HG02884 (cell line): ENCODE measurements around the gene DVL1.
"Not testable (repeated sequence)": the region's sequence is repeated elsewhere in the genome, so short reads cannot be mapped to it uniquely, and the experiment has no call there.

Source experiments
- ATAC-seq: cut with Tn5 transposase; IDR thresholded peaks from one replicate; pipeline ENCODE4 v1.9.1; 2021; ENCODE audit warnings: mild to moderate bottlenecking, moderate library complexity; ENCODE audit not compliant: unreplicated experiment

The DVL1 gene

GRCh38 chr1:1373815-1374588 lies 24.8 kb upstream of the DVL1 start:
- ATAC-seq: no peak

- ATAC-seq: no peak
These were observed 24.0 kb upstream of the DVL1 start for GRCh38 chr1:1373051-1373814.

DNA sequence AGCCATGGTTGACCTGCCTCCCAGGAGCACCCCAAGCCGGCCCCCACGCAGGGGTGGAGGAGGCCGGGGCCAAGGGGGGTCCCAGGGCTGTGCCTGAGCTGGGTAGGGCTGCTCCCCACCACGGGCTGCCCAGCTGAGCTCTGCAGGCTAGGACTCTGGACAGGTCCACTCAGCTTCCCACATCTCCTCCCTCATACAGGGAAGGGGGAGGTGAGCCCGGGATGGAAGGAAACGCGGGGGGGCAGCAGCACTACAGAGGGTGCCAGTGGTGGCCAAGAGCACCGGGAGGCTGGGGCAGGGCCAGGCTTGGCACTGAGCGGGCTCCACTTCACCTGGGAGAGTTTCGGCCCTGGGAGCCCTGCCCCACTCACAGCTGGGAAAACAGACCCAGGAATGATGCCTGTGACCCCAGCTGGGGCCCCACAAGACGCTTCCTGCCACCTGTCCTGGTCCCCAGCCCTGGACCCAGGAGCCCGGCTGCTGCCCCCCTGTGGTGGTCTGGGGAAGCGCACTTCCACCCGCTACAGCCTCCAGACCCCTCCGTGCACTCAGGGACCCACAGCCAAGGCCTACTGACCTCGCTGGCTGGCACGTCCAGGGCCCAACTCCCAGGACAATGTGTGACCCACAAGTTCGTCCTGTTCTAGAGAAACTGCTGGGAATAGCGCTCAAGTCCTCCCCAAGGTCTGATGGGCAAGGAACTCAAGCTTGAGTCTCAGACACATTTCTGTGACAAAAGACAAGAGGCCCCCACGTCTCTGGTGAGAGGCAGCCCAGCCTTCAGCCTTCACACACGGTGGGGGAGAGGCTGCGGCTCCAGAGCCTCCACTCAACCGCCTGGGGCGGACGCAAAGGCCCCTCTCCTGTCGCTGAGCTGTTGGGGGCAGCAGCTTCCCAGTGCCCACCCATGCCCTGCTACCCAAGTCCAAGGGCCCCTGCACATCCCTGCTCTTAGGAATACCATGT lies 22.8 kb upstream of the DVL1 start:
- ATAC-seq: no peak

- no peak for ATAC-seq
These were observed 22.1 kb upstream of the DVL1 start for GRCh38 chr1:1371364-1371745.

DNA sequence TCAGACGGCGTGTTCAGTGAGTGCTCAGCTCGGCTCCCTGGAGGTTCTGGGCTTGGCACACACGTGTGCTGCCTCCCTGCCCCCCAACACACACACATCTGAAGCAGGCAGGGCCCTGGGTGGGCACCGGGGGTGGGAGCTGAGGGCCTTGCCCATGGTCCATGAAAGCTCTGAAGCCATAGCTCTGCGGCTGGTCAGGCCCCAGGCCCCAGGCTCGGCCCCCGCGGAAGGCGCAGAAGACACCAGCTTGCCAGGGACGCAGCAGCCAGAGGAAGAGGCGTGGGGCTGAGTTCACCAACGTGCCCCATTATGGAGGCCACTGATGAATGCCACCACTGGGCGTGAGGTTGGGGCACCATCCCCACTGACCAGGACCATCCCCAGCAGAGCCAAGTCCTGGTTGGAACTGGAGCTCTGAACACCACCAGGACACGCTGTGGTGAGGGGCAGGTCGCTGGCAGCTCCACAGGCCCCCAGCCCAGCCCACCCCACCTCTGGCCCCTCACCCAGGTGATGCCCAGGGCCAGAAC lies 21.6 kb upstream of the DVL1 start:
- no peak for ATAC-seq

DNA sequence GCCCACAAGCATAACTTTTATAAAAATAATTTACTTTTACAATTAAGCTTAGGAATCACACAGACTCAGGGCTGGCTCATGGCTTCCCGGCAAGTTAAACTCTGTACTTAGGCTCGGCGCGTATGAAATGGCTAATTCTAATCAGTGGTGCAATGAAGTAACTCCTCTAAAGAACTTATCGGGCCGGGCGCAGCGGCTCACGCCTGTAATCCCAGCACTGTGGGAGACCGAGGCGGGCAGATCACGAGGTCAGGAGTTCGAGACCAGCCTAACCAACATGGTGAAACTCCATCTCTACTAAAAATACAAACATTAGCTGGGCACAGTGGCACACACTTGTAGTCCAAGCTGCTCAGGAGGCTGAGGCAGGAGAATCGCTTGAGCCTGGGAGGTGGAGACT lies 20.9 kb upstream of the DVL1 start:
- not testable (repeated sequence) for ATAC-seq

- ATAC-seq: no peak
These were observed 18.1 kb upstream of the DVL1 start for GRCh38 chr1:1367315-1367714.

DNA sequence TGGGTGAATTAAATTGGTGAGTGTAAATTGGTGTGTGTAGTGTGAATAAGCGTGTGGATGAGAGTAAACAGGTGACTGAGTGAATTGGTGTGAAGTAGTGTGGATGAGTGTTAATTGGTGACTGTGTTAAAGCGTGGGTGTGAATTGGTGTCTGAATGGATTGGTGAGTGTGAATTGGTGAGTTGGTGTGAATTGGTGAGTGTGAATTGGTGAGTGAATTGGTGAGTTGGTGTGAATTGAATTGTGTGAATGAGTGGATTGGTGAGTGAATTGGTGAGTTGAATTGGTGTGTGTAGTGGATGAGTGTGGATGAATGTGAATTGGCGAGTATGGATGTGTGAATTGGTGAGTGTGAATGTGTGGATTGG lies 17.5 kb upstream of the DVL1 start:
- no peak for ATAC-seq

DNA sequence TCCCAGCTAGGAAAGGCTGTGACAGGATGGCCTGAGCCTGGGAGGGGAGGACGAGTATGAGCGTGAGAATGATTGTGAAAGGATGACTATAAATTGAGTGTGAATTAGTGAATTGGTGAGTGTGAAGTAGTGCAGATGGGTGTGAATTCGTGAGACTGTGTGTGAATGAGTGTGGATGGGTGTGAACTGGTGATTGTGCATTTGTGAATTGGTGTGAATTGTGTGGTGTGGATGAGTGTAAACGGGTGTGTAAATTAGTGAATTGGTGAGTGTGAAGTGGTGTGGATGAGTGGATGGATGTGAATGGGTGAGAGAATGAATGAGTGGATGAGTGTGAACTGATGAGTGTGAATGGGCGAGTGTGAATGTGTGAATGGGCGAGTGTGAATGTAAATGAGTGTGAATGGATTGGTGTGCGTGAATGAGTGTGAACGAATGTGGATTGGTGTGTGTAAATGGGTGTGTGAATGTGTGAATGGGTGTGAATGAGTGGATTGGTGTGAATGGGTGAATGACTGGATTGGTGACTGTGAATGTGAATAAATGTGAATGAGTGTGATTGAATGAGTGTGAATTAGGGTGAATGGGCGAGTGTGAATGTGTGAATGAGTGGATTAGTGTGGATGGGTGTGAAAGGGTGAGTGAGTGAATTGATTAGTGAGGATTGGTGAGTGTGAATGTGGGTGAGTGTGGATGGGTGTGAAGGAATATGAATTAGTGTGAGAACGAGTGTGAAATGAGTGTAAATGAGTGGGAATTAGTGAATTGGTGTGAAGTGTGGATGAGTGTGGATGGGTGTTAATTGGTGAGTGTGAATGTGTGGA lies 16.9 kb upstream of the DVL1 start:
- no peak for ATAC-seq

DNA sequence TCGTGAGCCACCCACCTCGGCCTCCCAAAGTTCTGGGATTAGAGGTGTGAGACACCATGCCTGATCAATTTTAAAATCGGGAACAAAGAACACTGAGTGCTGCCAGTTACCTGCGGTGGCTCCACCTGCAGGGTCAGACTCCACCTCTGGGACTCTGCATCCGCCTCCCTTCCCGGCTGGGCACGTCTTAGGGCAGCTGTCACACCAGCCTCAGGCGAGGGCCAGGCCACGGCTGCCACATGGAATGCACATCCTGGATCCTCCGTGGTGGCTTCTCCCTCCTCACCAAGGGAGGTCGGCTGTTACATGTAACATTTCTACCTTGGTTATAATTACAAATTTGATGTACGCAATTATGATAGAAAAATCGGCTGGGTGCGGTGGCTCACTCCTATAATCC lies 15.0 kb upstream of the DVL1 start:
- no peak for ATAC-seq

- no peak for ATAC-seq
These were observed 12.8 kb upstream of the DVL1 start for GRCh38 chr1:1361982-1362423.

DNA sequence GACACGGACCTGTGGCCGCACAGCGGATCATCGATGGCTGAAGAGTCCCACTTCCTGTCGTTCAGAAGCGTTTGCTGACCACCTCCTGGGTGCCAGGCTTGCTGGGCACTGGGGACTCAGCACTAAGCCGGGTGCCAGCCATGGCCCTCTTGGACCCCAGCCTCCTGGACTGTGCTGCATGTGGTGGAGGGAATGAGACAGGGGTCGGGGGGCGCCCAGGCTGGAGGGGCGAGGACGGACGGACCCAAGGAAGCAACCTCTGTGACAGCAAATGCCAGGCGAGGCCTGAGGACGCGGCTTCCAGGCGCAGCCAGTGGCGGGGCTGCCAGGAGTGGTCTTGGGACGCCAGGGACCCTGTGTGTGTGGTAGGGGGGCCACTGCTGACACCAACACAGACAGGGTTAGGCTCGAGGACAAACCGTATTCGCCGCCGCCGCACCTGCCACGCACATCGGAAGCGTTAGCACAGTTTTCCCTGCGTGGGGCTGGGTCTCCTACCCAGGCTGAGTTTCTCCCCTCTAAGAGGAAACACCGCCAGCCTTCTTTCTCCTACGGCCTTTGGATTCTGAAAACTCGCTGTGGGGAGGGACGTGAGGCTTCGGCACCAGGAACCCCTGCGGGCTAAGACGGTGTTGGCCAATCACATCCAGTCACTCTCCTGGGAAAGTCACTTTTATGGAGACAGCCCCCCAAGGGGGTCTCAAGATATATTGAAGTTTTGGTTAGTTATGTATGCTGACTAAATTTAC lies 12.2 kb upstream of the DVL1 start:
- no peak for ATAC-seq

DNA sequence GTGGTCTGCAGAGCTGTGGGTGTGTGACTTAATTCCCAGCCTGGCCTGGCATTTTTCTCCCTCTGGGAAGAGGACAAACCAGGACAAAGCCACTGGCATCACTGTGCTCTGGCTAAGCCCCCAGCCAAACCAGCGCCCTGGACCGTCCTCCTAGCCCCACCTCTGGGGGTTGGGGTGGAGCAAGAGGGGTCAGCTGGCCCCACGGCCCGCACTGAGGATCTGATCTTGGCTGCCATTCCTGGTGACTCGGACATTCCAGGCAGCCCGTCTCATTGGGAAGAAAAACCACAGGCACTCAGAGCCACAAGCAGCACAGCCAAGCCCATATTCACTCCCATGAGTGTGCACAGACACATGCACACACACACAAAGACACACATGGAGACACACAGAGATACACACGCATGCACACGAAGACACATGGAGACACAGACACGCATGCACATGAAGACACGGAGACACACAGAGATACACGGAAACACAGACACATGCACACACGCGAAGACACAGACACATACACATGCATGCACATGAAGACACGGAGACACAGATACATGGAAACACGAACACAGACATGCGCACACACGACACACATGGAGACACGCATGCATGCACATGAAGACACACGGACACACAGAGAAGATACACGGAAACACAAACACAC lies 11.4 kb upstream of the DVL1 start:
- ATAC-seq: no peak

GRCh38 chr1:1359664-1360468 lies 10.6 kb upstream of the DVL1 start:
- ATAC-seq: no peak

DNA sequence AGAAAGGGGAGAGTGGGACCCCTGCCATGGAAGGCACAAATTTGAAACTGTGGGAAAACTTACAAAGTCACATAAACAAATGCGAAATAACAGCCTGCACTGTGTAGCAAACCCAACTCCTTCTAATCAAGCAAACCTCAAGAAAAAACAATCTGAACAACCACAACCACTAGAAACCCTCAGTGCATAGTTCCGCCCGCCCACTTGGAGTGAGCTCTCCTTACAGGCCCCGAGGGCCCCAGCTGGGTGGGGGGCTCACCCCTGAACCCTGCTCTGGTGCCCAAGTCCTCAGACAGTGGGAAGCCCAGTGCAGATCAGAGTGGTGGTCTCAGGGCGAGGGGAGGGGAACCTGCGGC lies 10.1 kb upstream of the DVL1 start:
- no peak for ATAC-seq

DNA sequence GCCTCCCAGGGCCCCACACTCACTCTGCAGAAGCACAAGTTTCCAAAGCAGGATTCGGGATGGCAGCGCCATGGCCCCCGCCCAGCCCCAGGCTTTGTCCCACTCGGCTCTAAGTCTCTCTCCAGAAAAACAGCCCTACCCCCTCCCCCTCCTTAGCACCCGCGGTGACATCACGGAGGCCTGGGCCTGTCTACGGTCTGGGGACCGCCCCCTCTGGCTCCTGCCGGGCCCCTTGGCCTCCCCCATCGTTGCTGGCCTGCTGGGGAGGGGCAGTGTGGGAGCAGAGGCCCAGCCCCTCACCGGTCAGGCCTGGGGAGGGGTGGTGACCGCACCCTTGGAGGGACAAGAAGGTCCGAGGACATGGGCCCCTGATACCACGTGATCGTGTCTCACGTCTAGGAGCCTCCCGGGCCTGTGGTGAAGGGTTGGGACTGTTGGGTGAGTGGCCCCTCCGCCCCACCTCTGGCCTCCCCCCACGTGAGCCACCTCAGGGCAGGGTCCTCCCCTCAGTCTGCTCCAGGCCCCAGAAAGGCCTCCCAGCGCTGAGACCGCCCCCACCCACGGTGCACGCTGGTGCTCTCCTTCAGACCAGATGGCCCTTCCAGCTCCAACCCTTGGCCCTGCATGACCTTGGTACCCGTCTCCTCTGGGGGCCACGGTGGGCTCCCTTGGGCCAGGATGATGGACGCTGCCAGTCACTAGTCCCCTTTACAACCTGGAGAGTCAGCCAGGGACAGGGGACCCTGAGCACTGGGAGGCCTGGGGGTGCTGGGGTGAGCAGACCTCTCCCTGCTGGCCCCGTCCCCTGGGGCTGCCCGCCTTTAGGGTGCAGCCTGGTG lies 9.4 kb upstream of the DVL1 start, which contains the start of gene MXRA8:
Gene MXRA8 (minus strand): TSS at position 123 of the 839 bp plus-strand sequence. CDS start 51 bp downstream, at position 72.
- no peak for ATAC-seq

DNA sequence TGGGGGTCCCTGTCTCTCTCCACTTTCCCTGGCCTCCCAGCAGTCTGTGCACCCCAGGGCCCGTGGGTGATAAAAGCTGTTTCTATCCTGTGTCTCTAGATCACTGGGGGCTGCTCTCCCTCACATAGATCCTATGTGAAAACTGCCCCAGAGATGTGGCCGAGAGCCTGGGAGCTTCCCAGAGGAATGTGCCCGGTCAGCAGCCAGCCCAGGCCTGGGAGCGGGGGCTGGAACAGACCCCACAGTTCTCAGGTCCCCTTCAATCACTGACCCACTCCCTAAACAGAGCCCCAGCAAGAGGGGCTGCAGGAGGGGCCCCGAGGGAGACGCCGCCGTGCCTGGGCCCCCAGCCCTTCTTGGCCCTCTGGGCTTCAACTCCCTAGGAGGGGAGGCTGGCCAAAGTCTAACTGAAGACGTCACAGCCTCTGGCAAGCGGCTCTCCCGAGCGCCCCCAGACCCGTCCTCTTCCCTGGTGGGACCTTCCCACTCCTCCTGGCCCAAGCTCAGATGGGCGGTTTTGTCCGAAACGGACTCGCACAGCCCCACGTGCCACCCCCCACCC lies 8.7 kb upstream of the DVL1 start:
- ATAC-seq: no peak
